HFFc6 (cell line): ENCODE results near the gene SPEF1. TPM values are rescaled to one million over a fixed set of nuclear protein-coding genes. Genes with fewer than 3 reads are reported as not detected.

Experiments used
- DNase-seq: peaks from one replicate; pipeline ENCODE4 v3.0.0-alpha.2; 2018
- H3K27ac Mint-ChIP-seq: 2 replicates; pipeline ENCODE4 v1.8.0; 2020; ENCODE audit warnings: mild to moderate bottlenecking, mixed read lengths
- H3K27me3 Mint-ChIP-seq: 2 replicates; pipeline ENCODE4 v1.8.0; 2021; ENCODE audit warnings: mild to moderate bottlenecking, moderate library complexity, mixed read lengths; ENCODE audit not compliant: insufficient read depth
- H3K36me3 Mint-ChIP-seq: 2 replicates; pipeline ENCODE4 v1.8.0; 2021; ENCODE audit warnings: low read depth, mixed read lengths
- H3K4me1 Mint-ChIP-seq: 2 replicates; pipeline ENCODE4 v1.8.0; 2020; ENCODE audit warnings: low read depth, mixed read lengths
- H3K4me3 Mint-ChIP-seq: 2 replicates; pipeline ENCODE4 v1.8.0; 2020; ENCODE audit warnings: mild to moderate bottlenecking, moderate library complexity, mixed read lengths
- H3K9me3 Mint-ChIP-seq: 2 replicates; pipeline ENCODE4 v1.8.0; 2020; ENCODE audit warnings: mild to moderate bottlenecking, mixed read lengths
- total RNA-seq, 6 experiments: library from RNA; stranded (reverse); fragmentation: NEBNext Ultra II Directional; extraction: Animal tissue kit (Norgen Biotek cat#: 25700); gene quantifications; 2 replicates in 1 of 6; 3 replicates in 5 of 6; pipeline ENCODE4 v1.2.3, GENCODE V29; 2021
- TF ChIP-seq, protein P1 (sequence below): fragments of 200-600 bp; sonication (generic); IDR thresholded peaks from 2 replicates; pipeline ENCODE4 v1.5.0; 2021; ENCODE audit warnings: antibody characterized with exemption, mild to moderate bottlenecking

Gene SPEF1
- total RNA-seq, 6 experiments from 2014 or later = 0.19 to 0.48 (median 0.36) TPM; not detected in 1

DNA sequence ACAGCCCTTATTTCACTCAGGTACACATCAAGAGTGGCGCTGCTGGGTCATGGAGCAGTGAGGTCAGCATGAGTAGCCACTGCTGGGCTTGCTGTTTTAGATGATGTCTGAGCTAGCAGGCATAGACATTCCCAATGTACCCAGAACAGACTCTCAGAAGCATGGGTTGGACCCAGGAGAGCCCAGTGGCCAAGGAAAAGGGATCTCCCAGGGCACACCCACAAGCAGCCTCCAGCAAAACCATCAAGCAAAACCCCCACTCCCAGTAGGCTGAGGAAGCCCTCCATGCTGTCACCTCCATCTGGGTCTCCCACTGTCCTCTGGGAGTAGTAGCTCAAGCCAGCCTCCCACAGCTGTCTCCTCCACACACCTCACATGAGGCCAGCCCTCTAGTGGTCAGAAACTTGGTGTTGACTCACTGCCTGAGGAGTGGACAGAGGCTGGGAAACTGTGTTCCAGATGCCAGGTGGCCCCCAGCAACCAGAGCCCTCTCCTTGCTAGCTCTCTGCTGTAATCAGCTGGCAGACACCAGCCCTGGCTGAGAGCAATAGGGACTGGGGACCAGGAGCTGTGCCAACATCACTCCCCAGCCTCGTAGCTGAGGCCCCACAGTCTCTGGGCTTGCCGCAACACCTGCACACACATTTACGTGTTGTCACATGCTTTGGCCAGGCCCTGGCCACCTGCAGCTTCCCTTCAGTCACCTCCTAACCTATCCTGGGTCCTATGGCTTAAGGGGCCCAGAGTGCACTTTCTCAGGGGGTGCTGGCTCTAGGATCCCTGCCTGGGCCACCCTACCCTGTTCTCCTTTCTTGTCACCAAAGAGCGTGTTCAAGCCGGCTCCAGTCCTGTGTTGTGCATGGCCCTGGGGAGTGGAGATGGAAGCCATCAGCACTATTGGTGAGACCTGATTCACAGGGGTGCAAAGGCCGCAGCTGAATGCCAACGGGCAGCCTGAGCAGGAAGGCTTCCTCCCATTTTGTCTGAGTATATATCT, 37.2 kb upstream of the SPEF1 start:
- Mint-ChIP-seq H3K36me3 (peaks cover 13% of the 10 kb centered on the region; the same call in 1 of the 2 replicates), H3K4me3 (no peak overlapping the region), H3K27me3 (no peaks in the 10 kb centered on the region; the same call in 1 of the 2 replicates), H3K27ac (peak overlapping the region; percentile 82), H3K4me1 (peaks cover 32% of the 10 kb centered on the region), H3K9me3 (no peaks in the 10 kb centered on the region)
- TF ChIP-seq, protein P1, sequence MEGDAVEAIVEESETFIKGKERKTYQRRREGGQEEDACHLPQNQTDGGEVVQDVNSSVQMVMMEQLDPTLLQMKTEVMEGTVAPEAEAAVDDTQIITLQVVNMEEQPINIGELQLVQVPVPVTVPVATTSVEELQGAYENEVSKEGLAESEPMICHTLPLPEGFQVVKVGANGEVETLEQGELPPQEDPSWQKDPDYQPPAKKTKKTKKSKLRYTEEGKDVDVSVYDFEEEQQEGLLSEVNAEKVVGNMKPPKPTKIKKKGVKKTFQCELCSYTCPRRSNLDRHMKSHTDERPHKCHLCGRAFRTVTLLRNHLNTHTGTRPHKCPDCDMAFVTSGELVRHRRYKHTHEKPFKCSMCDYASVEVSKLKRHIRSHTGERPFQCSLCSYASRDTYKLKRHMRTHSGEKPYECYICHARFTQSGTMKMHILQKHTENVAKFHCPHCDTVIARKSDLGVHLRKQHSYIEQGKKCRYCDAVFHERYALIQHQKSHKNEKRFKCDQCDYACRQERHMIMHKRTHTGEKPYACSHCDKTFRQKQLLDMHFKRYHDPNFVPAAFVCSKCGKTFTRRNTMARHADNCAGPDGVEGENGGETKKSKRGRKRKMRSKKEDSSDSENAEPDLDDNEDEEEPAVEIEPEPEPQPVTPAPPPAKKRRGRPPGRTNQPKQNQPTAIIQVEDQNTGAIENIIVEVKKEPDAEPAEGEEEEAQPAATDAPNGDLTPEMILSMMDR = peak; percentile 90
- DNase-seq = peak; percentile 85

DNA sequence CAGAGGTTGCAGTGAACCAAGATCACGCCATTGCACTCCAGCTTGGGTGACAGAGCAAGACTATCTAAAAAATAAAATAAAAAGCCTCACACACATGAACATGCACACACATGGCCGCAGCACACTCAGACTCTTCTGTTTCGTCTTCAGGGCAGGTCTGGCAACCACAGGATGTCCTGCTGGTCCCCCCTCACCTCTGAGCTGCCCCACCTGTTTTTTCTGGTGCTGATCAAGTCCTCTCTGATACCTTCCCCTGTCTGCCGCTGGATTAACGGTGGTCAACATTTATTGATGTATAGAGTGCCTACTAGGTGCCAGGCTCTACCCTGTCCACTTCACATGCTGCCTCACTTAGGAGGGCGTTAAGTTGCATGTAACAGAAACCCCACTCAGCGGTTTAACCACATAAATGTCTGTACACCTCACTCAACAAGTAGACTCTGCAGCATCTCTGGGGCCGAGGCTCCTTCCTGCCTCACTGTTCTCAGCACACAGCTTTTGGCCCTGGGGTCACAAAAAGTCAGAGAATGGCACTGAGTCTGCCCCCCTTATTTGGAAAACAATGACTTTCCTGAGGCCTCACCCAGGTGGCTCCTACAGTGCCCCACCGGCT, 34.6 kb upstream of the SPEF1 start:
- no peak overlapping the region for H3K4me3 Mint-ChIP-seq
- no peak for DNase-seq
- H3K4me1 Mint-ChIP-seq = peaks cover 51% of the 10 kb centered on the region
- H3K27me3 Mint-ChIP-seq = peaks cover 4% of the 10 kb centered on the region; the same call in 1 of the 2 replicates
- H3K9me3 Mint-ChIP-seq = no peaks in the 10 kb centered on the region
- H3K36me3 Mint-ChIP-seq = no peaks in the 10 kb centered on the region; the same call in 1 of the 2 replicates
- H3K27ac Mint-ChIP-seq = no peak overlapping the region
- TF ChIP-seq, protein P1 = no peak

DNA sequence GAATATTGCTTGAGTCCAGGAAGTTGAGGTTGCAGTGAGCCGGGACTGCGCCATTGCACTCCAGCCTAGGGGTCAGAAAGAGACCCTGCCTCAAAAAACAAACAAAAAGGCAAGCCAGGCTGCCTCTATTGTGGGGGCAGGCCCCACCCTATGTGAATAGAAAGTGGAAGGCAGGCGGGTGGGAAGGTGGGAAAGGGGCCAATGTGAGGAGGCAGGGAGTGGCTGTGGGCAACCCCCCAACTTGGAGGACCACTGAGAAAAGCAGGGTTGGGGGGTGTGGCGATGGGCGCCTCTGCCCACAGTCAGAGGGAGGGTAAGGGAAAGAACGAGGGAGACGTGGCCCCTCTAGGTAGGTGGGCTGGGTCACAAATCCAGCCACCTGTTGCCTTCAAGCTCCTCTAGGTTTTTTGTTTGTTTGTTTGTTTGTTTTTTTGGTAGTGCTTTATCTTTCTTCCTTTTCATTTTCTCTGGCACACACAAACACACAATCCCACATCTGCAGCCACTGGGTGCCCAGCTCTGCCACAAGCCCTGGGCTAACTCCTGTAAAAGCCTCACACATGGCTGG, 33.8 kb upstream of the SPEF1 start:
- H3K4me3 Mint-ChIP-seq = no peak overlapping the region
- H3K9me3 Mint-ChIP-seq = no peaks in the 10 kb centered on the region
- DNase-seq = no peak
- TF ChIP-seq, protein P1 = no peak
- peaks cover 4% of the 10 kb centered on the region; the same call in 1 of the 2 replicates for H3K27me3 Mint-ChIP-seq
- H3K27ac Mint-ChIP-seq = no peak overlapping the region
- peaks cover 55% of the 10 kb centered on the region for H3K4me1 Mint-ChIP-seq
- peaks cover 4% of the 10 kb centered on the region; the same call in 1 of the 2 replicates for H3K36me3 Mint-ChIP-seq

DNA sequence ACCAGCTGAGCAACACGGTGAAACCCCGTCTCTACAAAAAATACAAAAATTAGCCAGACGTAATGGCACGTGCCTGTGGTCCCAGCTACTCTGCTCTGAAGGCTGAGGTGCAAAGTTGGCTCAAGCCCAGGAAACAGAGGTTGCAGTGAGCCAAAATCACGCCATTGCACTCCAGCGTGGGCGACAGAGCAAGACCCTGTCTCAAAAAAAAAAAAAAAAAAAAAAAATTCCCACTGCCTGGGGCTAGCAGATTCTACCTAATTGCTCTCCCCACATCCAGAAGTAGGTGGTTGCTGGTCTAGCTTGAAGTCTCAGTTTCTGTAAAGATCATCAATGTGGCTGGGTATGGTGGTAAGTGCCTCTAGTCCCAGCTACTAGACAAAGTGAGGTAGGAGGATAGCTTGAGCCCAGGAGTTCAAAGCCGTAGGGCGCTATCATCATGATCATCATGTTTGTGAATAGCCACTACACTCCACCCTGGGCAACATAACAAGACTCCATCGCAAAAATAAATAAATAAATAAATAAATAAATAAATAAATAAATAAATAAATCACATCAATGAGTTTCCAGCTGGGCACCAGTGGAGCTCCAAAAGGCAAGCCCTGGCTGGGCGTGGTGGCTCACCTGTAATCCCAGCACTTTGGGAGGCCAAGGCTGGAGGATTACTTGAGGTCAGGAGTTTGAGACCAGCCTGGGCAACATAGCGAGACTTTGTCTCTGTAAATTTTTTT, 32.8 kb upstream of the SPEF1 start:
- Mint-ChIP-seq H3K4me1 (peaks cover 47% of the 10 kb centered on the region), H3K36me3 (peaks cover 4% of the 10 kb centered on the region; the same call in 1 of the 2 replicates), H3K27ac (peak overlapping the region; percentile 99; the same call in 1 of the 2 replicates), H3K9me3 (no peaks in the 10 kb centered on the region), H3K27me3 (peaks cover 4% of the 10 kb centered on the region; the same call in 1 of the 2 replicates), H3K4me3 (no peak overlapping the region)
- TF ChIP-seq, protein P1 = no peak
- no peak for DNase-seq
